Measurements from ENCODE around the gene RTN4.

DNA sequence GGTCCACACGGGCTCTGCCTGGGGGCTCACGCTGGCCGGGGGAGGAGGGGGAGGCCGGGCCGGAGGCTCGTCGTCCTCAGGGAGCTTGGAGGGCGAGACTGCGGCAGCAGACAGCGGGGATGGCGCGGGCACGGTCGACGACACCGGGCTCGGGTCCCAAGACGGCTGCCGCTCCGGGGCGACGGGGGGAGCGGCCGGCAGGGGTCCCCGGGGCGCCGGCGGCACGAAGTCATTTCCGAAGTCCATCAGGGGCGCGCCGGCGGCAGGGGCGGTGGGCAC, 491 bp downstream of the RTN4 start:
- TF ChIP-seq, protein P1, sequence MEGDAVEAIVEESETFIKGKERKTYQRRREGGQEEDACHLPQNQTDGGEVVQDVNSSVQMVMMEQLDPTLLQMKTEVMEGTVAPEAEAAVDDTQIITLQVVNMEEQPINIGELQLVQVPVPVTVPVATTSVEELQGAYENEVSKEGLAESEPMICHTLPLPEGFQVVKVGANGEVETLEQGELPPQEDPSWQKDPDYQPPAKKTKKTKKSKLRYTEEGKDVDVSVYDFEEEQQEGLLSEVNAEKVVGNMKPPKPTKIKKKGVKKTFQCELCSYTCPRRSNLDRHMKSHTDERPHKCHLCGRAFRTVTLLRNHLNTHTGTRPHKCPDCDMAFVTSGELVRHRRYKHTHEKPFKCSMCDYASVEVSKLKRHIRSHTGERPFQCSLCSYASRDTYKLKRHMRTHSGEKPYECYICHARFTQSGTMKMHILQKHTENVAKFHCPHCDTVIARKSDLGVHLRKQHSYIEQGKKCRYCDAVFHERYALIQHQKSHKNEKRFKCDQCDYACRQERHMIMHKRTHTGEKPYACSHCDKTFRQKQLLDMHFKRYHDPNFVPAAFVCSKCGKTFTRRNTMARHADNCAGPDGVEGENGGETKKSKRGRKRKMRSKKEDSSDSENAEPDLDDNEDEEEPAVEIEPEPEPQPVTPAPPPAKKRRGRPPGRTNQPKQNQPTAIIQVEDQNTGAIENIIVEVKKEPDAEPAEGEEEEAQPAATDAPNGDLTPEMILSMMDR (IDR thresholded peaks at IDR 0.05): no peak
- TF ChIP-seq POLR2A (IDR thresholded peaks at IDR 0.05): no peak

Measured in heart left ventricle (tissue), 13 donors.